Effector CD8-positive, alpha-beta T cell (primary cell): ENCODE results near the gene PAK6.

Experiments used
- DNase-seq: peaks from one replicate; lab custom pipeline; 2025; lab: John Stamatoyannopoulos, UW

Gene PAK6

DNA sequence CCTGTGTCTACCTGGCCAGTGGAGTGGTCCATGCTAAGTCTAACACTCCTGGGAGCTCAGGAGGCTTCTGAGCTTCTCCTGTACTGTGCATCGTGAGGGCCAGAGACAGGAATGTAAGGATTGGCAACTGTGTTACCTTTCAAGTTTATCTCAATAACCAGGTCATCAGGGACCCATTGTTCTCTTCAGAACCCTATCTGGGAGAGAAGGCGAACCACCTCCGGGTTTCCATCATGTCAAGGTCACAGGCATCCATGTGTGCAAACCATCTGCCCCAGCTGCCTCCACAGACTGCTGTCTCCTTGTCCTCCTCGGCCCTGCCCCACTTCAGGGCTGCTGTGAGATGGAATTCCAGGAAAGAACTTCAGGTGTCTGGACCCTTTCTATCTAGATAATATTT, 38.1 kb downstream of the PAK6 start:
- no peak for DNase-seq

DNA sequence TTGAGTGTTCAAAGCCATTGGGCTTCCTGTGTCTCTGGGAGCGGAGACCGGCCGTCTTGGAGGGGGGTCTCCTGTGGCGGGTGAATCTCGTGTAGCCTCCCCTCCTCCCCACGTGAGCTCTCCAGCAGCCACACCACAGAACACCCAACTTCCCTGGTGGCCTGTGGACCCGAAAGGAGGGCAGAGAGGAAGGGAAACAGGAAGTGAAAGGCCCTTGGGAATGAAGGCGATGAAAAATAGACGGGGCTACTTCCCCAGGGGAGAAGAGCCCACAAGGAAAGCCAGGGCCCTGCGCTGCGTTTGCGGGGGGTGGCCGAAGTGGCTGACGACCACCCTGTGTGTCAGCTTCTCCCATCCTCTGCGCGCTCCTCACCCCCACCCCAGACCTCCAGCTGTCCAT, 38.6 kb downstream of the PAK6 start:
- no peak for DNase-seq

- no peak for DNase-seq
Measured at GRCh38 chr15:40278026-40278425, 39.2 kb downstream of the PAK6 start.

- DNase-seq = peak; percentile 52
Measured at GRCh38 chr15:40279437-40280141, 40.7 kb downstream of the PAK6 start.

- no peak for DNase-seq
Measured at GRCh38 chr15:40280260-40281056, 41.6 kb downstream of the PAK6 start.

DNA sequence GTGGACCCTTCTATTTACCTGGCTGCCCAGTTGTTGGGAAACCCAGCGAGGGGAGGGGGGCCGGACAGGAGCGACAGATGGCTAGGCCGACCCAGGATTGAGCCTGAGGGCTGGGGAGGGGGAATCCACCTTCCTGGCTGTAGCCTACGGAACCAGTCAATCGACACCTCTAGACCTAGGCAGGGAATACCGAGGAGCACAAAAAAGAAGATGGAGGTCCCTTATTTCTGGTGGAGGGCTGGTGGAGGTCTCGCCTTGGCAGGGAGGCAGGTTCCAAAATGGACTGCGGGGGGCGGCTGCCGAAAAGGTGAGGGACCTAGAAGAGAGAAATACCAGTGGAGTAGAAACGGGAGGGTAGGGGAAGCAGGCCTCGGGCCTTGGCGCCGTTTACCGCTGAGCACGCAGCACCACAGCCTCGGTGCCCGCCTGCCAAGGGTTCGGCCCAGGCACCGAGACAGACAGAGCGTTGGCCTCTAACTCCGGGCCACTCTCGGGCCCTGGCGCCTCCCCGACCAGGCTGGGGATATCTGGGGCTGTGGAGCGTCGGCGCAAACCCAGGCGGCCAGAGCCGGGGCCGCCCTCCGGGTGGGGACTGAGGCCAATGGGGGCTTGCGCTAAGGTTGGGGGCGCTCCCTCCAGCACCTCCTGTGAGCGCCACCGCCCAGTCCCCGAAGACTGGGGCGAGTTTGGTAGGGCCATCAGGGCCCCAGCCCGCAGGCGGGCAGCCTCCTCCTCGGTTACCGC, 42.4 kb downstream of the PAK6 start:
- DNase-seq = no peak

DNA sequence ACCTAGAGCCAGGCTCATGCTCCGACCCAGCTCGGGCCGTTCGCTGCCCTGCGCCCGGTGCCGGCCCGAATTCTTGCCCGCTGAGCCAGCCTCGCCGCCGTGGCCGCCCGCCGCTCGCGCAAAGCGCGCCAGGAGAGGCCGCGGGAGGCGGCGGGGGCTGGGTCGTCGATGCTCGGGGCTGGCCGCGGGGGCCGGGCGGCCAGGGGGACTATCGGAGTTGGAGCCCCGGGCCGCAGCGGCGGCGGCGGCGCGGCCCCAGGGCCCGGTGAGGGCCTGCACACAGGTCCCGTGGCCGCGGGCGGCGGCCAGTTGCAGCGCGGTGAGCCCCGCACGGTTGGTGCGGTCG, 42.9 kb downstream of the PAK6 start:
- DNase-seq = no peak

DNA sequence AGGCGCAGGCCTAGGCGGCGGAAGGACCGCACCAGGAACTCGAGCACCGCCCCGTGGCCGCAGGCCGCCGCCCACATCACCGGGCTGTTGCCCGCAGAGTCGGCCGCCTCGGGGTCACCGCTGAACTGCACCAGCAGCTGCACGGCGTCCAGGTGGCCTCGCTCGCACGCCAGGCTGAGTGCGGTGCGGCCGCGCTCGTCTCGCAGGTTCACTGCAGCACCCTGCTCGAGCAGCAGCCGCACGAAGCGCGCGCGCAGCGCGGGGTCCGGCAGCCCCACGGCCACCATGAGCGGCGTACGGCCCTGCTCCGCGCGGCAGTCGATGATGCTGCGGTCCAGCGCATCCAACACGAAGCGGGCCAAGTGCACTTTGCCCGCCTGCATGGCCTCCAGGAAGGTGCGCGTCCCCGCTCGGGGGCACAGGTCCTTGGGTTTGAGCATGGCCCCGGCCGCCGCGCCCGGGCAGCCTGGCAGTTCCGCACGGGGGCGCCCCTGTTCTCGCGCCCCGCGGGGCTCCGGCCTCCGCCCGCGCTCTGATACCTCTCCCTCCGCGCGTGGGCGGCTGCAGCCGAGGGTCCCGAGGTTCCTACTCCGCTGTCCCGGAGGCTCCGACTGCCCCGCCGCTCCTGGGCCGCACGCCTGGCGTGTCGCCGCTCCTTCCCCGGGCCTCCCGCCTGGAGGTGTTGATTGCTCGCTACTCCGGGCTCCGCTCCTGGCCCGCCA, 43.4 kb downstream of the PAK6 start:
- peak; percentile 12 for DNase-seq

- peak; percentile 8 for DNase-seq
Measured at GRCh38 chr15:40282869-40283614, 44.2 kb downstream of the PAK6 start, which contains the start of gene ANKRD63. TSS of gene ANKRD63 (minus strand) at chr15:40283064. CDS start at chr15:40282586, 478 bp downstream.

DNA sequence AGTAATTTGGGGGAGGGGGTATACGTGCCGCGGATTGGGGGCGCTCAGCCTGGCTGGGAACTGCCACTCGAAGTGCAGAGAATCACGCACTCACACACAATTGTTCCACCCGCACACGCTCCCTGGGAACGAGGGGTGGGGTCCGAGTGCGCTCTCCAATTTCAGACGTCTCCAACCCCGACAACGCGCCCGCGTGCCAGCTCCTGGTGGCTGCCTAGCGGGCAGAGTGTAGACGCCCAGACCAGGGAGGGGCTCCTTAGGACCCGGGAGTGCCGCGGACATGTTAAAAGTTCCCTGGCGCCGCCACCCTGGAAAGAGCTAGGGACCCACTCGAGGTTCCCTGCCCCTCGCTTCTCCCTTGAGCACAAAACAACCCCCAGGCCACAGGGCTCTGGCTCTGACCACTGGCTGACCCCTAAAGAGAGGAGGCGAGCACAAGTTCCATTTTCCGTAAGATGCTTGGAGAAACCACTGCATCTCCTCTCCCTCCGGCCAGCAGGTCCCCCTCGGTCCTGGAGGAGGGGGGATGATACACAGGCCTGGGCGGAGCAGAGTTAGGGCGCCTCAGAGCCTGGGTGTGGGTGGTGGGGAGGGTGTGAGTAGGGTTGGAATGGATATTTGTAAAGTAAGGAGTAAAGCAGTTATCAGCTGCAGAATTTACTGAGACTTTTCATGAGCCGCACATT, 44.9 kb downstream of the PAK6 start:
- DNase-seq = no peak

DNA sequence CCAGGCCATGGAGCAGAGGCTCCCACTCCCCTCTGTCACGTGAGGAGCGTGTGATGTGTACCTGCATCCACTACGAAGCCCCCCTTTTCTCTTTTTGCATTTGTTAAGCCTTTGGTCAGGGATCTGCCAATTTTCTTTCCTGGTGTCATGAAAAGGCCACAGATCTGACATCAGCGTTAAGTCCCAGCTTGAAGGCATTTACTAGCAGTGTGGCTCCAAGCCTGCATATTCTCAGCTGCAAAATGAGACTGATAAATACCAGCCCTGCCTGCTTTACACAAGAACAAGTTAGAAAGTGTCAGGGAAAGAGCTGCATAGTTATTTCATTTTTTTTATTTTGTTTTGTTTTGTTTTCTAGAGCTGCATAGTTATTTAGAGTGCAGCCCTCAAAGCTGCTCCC, 46.3 kb downstream of the PAK6 start:
- no peak for DNase-seq

DNA sequence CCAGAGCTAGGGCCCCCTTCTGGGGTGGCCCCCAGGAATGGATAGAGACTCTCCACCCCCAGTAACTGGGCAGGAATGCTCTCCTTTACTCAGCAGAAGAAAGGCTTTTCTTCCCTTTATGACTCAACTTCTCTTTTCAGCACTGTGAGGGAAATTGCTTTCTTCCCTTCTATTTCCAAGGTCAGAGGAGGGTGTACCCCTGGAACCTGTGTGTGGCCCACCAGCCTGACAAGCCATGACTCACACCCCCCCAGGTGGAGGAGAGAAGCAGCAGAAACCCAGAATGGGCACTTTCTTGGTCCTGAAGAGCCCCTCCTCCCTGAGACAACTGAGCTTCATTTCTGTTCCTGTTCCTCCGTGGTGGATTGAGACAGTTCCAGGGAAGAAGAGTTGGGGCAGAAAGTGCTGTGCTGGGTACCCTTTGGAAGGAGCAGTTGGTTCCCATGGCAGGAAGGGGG, 46.7 kb downstream of the PAK6 start:
- no peak for DNase-seq

- DNase-seq = no peak
Measured at GRCh38 chr15:40286061-40286532, 47.2 kb downstream of the PAK6 start.

GRCh38 chr15:40286794-40287193, 47.9 kb downstream of the PAK6 start:
- DNase-seq = no peak

DNA sequence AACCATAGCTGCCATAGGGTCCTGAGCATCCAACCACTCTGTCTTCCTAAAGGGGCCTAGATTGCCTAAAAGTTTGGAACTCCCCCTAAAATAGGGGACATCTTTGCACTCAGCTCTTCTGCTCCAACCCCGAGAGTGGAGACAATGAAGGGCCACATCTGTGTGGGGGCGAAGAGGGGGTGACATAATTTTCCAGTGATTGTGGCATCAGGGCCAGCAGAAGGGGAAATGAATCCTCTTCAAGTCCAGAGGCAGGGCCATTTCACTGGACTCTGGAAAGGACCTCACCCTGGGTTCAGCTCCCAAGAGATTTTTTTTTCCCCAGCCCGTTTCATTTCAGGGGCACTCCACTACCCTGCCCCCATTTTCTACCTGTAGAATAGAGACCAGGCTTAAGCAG, 48.6 kb downstream of the PAK6 start:
- DNase-seq = no peak

DNA sequence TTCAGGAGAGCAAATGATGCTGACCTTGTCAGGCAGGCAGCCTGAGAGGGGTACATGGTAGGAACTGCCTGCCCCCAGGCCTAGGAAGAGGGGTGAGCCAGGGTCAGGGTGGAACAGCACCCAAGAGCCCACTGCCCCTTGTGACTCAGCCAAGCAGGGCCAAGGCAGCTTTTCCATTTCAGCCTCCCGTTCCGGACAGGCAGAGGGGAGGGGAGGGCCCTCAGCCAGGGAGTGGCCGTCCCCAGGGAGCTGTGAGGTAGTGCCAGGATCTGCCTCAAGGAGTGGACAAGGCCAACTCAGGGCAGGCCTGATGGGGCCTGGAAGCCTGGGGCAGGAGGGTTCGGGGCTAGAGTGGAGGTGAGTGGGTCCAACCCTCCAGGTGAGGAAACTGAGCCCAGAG, 49.1 kb downstream of the PAK6 start:
- no peak for DNase-seq

- DNase-seq = no peak
Measured at GRCh38 chr15:40289140-40289775, 50.4 kb downstream of the PAK6 start.

- no peak for DNase-seq
Measured at GRCh38 chr15:40290545-40290917, 51.7 kb downstream of the PAK6 start.

DNA sequence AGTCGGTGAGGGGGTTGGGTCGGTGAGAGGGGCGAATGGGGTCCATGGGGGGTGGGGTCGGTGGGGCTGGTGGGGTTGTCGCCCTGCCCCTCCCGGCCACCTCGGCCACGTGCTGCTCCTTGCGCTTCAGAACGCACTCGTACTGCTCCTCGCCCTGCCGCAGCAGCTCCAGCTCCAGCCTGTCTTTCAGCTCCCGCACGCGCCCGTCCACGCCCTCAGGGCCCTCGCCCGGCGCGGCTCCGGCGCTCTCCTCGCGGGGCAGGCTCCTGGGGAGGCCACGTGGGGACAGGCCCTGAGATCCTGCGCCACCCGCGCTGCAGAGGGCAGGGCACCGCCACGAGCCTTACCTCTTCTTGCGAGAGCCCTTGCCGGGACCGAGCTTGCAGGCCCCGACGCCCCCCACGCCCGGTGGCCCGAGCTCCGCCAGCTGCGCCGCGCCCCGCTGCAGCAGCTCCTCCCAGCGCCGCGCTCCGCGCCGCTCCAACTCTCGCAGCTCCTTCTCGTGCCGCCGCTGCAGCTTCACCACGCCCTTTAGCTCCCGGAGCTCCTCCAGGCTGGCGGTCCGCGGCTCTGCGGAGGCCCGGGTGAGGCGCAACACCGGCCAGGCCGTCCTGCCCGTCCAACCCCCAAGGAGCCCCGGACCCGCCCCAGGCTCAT, 52.2 kb downstream of the PAK6 start:
- no peak for DNase-seq

DNA sequence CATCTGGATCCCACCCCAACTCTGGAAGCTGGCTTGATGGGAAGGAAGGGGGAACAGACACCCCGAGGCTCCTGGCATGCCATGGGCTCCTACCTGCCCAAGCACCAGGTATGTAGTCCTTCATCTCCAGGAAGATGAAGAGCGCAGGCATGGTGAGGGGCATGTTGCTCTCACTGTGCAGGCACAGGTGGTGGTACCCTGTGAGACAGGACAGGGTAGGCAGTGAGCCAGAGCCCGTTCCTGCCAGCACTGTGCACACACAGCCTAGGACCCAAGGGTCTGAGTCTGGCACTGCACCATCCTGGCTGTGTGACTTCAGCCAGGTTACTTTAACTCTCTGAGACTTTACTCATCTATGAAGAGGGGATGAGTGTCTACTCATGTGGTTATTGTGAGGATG, 53.4 kb downstream of the PAK6 start:
- DNase-seq = no peak
